NCI-H1436 treated with DMSO at 0.1 percent for 48 hours (cell line): ENCODE results near the gene EN1.

Experiments used
- DNase-seq: peaks from one replicate; lab custom pipeline; 2025; lab: John Stamatoyannopoulos, UW

EN1 gene

GRCh38 chr2:118842661-118843482 is 4.6 kb downstream of the EN1 start:
- DNase-seq: no peak

- DNase-seq: no peak
Measured at GRCh38 chr2:118841828-118842461, 5.5 kb downstream of the EN1 start.

- DNase-seq: no peak
Measured at GRCh38 chr2:118841450-118841827, 6.0 kb downstream of the EN1 start.

- no peak for DNase-seq
Measured at GRCh38 chr2:118838741-118839455, 8.6 kb downstream of the EN1 start.

DNA sequence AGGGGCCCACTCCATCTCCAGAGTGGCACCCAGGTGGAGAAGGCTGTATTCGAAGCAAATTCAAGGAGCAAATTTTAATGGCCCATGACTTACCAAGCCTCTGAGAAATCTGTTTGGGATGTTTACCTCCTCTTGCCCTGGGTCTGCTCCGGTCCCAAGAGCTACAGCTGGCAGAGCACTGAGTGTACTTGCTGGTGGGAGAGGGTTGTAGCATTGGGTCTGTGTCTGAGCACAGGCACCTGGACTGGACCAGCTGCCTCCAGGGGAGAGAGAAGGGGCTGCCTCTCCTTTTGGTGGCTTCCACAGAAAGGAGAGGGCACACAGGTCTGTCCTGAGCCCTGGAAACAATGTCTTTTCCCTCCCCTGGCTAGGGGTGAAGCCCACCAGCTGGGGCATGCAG is 9.8 kb downstream of the EN1 start:
- no peak for DNase-seq

DNA sequence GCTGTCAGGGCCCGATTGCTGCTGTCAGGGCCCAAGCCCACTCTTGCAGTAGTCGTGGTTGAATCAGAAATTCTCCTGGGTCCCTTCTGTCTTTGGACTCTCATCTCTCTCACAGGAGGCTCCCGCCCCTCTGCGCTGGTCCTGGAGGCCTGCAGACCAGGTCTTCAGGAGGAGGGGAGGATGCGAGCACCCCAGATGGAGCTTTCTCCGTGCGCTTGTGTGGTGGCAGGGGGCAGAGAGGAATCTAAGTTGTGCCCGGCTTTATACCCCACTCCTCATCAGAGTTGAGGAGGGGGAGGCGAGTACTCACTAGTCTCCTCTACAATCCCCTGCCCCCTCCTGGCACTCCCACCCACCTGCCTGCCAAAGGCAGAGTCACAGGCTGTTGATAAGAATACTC is 10.4 kb downstream of the EN1 start:
- DNase-seq: no peak

- DNase-seq: no peak
Measured at GRCh38 chr2:118836411-118836930, 11.0 kb downstream of the EN1 start.

GRCh38 chr2:118835746-118836410 is 11.6 kb downstream of the EN1 start:
- DNase-seq: no peak

- no peak for DNase-seq
Measured at GRCh38 chr2:118834901-118835745, 12.3 kb downstream of the EN1 start.

DNA sequence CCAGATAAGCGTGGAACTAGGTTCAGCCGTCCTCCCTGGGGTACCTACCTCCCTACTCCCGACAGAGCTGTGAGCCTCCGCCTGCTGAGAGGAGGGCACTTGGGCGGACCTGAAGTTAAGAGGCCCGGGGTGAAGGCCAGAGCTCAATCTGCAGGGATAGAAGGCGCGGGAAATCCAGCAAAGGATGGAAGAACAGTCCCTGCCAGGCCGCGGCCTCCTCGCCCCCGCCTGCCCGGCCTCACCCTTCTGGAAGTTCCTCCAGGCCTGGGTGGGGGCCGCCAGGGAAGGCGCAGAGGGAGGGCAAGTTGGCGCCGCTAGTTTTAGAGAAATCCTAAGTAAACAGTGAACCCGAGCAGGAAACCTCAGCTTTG is 13.0 kb downstream of the EN1 start:
- DNase-seq: no peak

- no peak for DNase-seq
Measured at GRCh38 chr2:118833716-118834439, 13.6 kb downstream of the EN1 start.

- no peak for DNase-seq
Measured at GRCh38 chr2:118832791-118833715, 14.4 kb downstream of the EN1 start.

- DNase-seq: no peak
Measured at GRCh38 chr2:118832071-118832790, 15.2 kb downstream of the EN1 start.

GRCh38 chr2:118830881-118831280 is 16.6 kb downstream of the EN1 start:
- DNase-seq: no peak

GRCh38 chr2:118830118-118830517 is 17.3 kb downstream of the EN1 start:
- DNase-seq: no peak

- DNase-seq: no peak
Measured at GRCh38 chr2:118826093-118826492, 21.4 kb downstream of the EN1 start.

GRCh38 chr2:118823633-118824032 is 23.8 kb downstream of the EN1 start:
- no peak for DNase-seq

DNA sequence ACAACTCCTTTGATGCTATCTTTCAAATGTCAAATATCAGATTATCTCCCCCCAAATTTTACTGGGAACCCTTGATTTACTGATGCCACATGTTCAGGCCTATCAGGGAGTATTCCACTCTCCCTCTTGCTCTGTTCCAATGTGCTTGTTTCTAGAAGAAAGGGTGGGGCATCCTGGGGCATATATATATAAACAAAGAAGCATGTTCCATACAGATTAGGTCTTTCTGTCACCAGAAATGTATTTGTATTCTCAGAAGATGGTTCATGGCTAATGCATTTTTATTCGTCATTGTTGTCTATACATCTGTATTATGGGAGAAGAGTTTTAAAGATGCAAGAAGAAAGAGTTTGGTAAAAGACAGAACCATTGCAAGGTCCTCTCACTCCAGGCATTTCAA is 24.9 kb downstream of the EN1 start:
- no peak for DNase-seq

GRCh38 chr2:118822015-118822414 is 25.4 kb downstream of the EN1 start:
- DNase-seq: no peak
